OCI-LY1 (cell line): ENCODE measurements around the gene PRKG1.

Source experiments
- EZH2 ChIP-seq: fragments of 200-600 bp; sonication (generic), shearing (Covaris generic); IDR thresholded peaks from 2 replicates; pipeline ENCODE4 v1.8.0; 2017; ENCODE audit warnings: borderline replicate concordance, mixed run types, mild to moderate bottlenecking, antibody characterized with exemption, low read length, moderate library complexity, mixed read lengths
- TF ChIP-seq, protein P1 (sequence below): fragments of 200-600 bp; sonication (generic), shearing (Covaris generic); IDR thresholded peaks from 2 replicates; pipeline ENCODE4 v1.5.1; 2017; ENCODE audit warnings: mild to moderate bottlenecking, antibody characterized with exemption, low read length, moderate library complexity, mixed read lengths

DNA sequence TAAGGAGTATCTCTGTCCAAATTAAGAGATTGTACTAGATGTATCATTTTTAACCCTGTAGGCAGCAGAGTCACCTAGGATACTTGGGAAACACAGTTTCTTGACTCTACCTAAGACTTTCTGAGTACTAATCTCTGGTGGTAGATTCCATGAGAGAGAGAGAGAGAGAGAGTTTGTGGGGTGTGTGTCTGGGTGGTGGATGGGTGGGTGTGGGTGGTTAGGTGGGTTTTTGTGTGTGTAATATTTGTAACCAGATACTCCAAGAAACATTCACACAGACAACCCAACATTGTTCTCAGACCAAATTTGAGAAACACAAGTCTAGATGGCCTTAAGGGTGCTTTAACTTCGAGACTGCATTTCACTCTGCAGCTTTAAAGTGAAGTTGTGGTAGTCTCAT is 215.2 kb downstream of the PRKG1 start:
- TF ChIP-seq, protein P1, sequence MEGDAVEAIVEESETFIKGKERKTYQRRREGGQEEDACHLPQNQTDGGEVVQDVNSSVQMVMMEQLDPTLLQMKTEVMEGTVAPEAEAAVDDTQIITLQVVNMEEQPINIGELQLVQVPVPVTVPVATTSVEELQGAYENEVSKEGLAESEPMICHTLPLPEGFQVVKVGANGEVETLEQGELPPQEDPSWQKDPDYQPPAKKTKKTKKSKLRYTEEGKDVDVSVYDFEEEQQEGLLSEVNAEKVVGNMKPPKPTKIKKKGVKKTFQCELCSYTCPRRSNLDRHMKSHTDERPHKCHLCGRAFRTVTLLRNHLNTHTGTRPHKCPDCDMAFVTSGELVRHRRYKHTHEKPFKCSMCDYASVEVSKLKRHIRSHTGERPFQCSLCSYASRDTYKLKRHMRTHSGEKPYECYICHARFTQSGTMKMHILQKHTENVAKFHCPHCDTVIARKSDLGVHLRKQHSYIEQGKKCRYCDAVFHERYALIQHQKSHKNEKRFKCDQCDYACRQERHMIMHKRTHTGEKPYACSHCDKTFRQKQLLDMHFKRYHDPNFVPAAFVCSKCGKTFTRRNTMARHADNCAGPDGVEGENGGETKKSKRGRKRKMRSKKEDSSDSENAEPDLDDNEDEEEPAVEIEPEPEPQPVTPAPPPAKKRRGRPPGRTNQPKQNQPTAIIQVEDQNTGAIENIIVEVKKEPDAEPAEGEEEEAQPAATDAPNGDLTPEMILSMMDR: no peak
- no peak for TF ChIP-seq EZH2
